IgD-negative memory B cell (primary cell): ENCODE results near the gene PDE4D. TPM values are rescaled to one million over a fixed set of nuclear protein-coding genes. Genes with fewer than 3 reads are reported as not detected.

ENCODE experiments used
- H3K27ac Mint-ChIP-seq, 3 donors: one replicate each; pipeline ENCODE4 v1.8.0; 2020 to 2022; ENCODE audit warnings: mild to moderate bottlenecking in 3 of 3, mixed read lengths in 3 of 3, moderate library complexity in 1 of 3
- H3K27me3 Mint-ChIP-seq: one replicate; pipeline ENCODE4 v1.8.0; 2021; ENCODE audit warnings: mixed read lengths
- H3K36me3 Mint-ChIP-seq: one replicate; pipeline ENCODE4 v1.8.0; 2020; ENCODE audit warnings: mild to moderate bottlenecking, mixed read lengths
- H3K4me1 Mint-ChIP-seq, 3 donors: one replicate each; pipeline ENCODE4 v1.8.0; 2020 to 2022; ENCODE audit warnings: mixed read lengths in 3 of 3, mild to moderate bottlenecking in 1 of 3
- H3K4me3 Mint-ChIP-seq, 4 donors: one replicate each; pipeline ENCODE4 v1.8.0; 2020 to 2022; ENCODE audit warnings: mild to moderate bottlenecking in 4 of 4, mixed read lengths in 4 of 4, moderate library complexity in 3 of 4
- H3K9me3 Mint-ChIP-seq, 3 donors: one replicate each; pipeline ENCODE4 v1.8.0; 2020 to 2021; ENCODE audit warnings: mixed read lengths in 3 of 3, mild to moderate bottlenecking in 1 of 3
- polyA plus RNA-seq: library from polyadenylated mRNA; unstranded; fragments of 300-500 nt; fragmentation: Illumina TruSeq; gene quantifications from one replicate; pipeline ENCODE4 v1.2.3, GENCODE V29; 2021

PDE4D gene
- polyA plus RNA-seq, 1 donor from 2014 or later: 18.8 TPM

- Mint-ChIP-seq H3K27ac (no peak overlapping the region), H3K27me3 (no peaks in the 10 kb centered on the region), H3K9me3 (peaks cover 3 to 14% (median 5%) of the 10 kb centered on the region in 3 donors), H3K36me3 (peaks cover 18% of the 10 kb centered on the region), H3K4me3 (no peak overlapping the region), H3K4me1 (peaks cover 0 to 3% (median 1%) of the 10 kb centered on the region in 3 donors)
Observed at GRCh38 chr5:59715228-59715627, 178.3 kb downstream of the PDE4D start.

- Mint-ChIP-seq H3K27me3 (no peaks in the 10 kb centered on the region), H3K36me3 (peaks cover 16% of the 10 kb centered on the region), H3K27ac (peak overlapping the region in 2 of 3 donors; percentile 50 to 69), H3K4me1 (peaks cover 0 to 6% (median 3%) of the 10 kb centered on the region in 3 donors), H3K9me3 (peaks cover 3 to 14% (median 5%) of the 10 kb centered on the region in 3 donors), H3K4me3 (no peak overlapping the region)
Observed at GRCh38 chr5:59713498-59713844, 180.1 kb downstream of the PDE4D start.

- Mint-ChIP-seq H3K27ac (peak overlapping the region in 2 of 3 donors; percentile 50 to 69), H3K4me3 (peak overlapping the region in 1 of 4 donors; percentile 60), H3K27me3 (no peaks in the 10 kb centered on the region)
Observed at GRCh38 chr5:59712836-59713497, 180.6 kb downstream of the PDE4D start.

GRCh38 chr5:59711310-59711709 is 182.2 kb downstream of the PDE4D start:
- Mint-ChIP-seq H3K27me3 (no peaks in the 10 kb centered on the region), H3K36me3 (peaks cover 18% of the 10 kb centered on the region), H3K9me3 (peaks cover 3 to 13% (median 5%) of the 10 kb centered on the region in 3 donors), H3K4me3 (no peak overlapping the region), H3K4me1 (peaks cover 0 to 12% (median 5%) of the 10 kb centered on the region in 3 donors), H3K27ac (no peak overlapping the region)

More at GRCh38 chr5:59712836-59713497, 180.6 kb downstream of the PDE4D start:
- peaks cover 3 to 14% (median 5%) of the 10 kb centered on the region in 3 donors for H3K9me3 Mint-ChIP-seq
- peaks cover 17% of the 10 kb centered on the region for H3K36me3 Mint-ChIP-seq
- H3K4me1 Mint-ChIP-seq: peaks cover 0 to 6% (median 4%) of the 10 kb centered on the region in 3 donors

- Mint-ChIP-seq H3K27me3 (no peaks in the 10 kb centered on the region), H3K27ac (no peak overlapping the region), H3K4me1 (peaks cover 0 to 21% (median 14%) of the 10 kb centered on the region in 3 donors), H3K4me3 (peak overlapping the region in 1 of 4 donors; percentile 2), H3K36me3 (peaks cover 9% of the 10 kb centered on the region), H3K9me3 (peaks cover 3 to 7% (median 4%) of the 10 kb centered on the region in 3 donors)
Observed at GRCh38 chr5:59709846-59710245, 183.7 kb downstream of the PDE4D start.

- Mint-ChIP-seq H3K27me3 (no peaks in the 10 kb centered on the region), H3K4me1 (peaks cover 0 to 23% (median 17%) of the 10 kb centered on the region in 3 donors), H3K27ac (no peak overlapping the region), H3K9me3 (peaks cover 3 to 7% (median 4%) of the 10 kb centered on the region in 3 donors), H3K36me3 (peaks cover 9% of the 10 kb centered on the region), H3K4me3 (no peak overlapping the region)
Observed at GRCh38 chr5:59709346-59709821, 184.1 kb downstream of the PDE4D start.

- no peaks in the 10 kb centered on the region for H3K9me3 Mint-ChIP-seq
- H3K27me3 Mint-ChIP-seq: no peaks in the 10 kb centered on the region
- no peak overlapping the region for H3K4me3 Mint-ChIP-seq
- no peak overlapping the region for H3K27ac Mint-ChIP-seq
- H3K36me3 Mint-ChIP-seq: peaks cover 4% of the 10 kb centered on the region
- peaks cover 16 to 29% (median 22%) of the 10 kb centered on the region in 3 donors for H3K4me1 Mint-ChIP-seq
Observed at GRCh38 chr5:59704936-59705335, 188.6 kb downstream of the PDE4D start.

GRCh38 chr5:59703789-59704188 is 189.7 kb downstream of the PDE4D start:
- H3K4me1 Mint-ChIP-seq: peaks cover 16 to 26% (median 22%) of the 10 kb centered on the region in 3 donors

GRCh38 chr5:59698207-59699178 is 195.0 kb downstream of the PDE4D start:
- no peak overlapping the region for H3K4me3 Mint-ChIP-seq
- no peaks in the 10 kb centered on the region for H3K27me3 Mint-ChIP-seq
- H3K27ac Mint-ChIP-seq: no peak overlapping the region
- no peaks in the 10 kb centered on the region for H3K36me3 Mint-ChIP-seq
- H3K4me1 Mint-ChIP-seq: peaks cover 2 to 14% (median 5%) of the 10 kb centered on the region in 3 donors
- H3K9me3 Mint-ChIP-seq: no peaks in the 10 kb centered on the region

More at GRCh38 chr5:59703789-59704188, 189.7 kb downstream of the PDE4D start:
- no peaks in the 10 kb centered on the region for H3K9me3 Mint-ChIP-seq
- no peaks in the 10 kb centered on the region for H3K27me3 Mint-ChIP-seq
- no peak overlapping the region for H3K4me3 Mint-ChIP-seq
- no peak overlapping the region for H3K27ac Mint-ChIP-seq
- peaks cover 4% of the 10 kb centered on the region for H3K36me3 Mint-ChIP-seq

GRCh38 chr5:59694411-59694810 is 199.1 kb downstream of the PDE4D start:
- Mint-ChIP-seq H3K27ac (no peak overlapping the region), H3K4me3 (no peak overlapping the region), H3K36me3 (peaks cover 5% of the 10 kb centered on the region), H3K4me1 (peaks cover 3 to 9% (median 3%) of the 10 kb centered on the region in 3 donors), H3K27me3 (no peaks in the 10 kb centered on the region), H3K9me3 (peaks cover 0 to 6% (median 0%) of the 10 kb centered on the region in 3 donors)

- no peaks in the 10 kb centered on the region for H3K27me3 Mint-ChIP-seq
Observed at GRCh38 chr5:59693492-59694309, 199.8 kb downstream of the PDE4D start.

GRCh38 chr5:59685793-59686192 is 207.7 kb downstream of the PDE4D start:
- Mint-ChIP-seq H3K36me3 (peaks cover 9% of the 10 kb centered on the region), H3K9me3 (peaks cover 0 to 6% (median 0%) of the 10 kb centered on the region in 3 donors), H3K4me3 (no peak overlapping the region), H3K4me1 (peaks cover 4 to 35% (median 23%) of the 10 kb centered on the region in 3 donors), H3K27me3 (no peaks in the 10 kb centered on the region), H3K27ac (peak overlapping the region in 1 of 3 donors; percentile 46)

More at GRCh38 chr5:59693492-59694309, 199.8 kb downstream of the PDE4D start:
- H3K36me3 Mint-ChIP-seq: peaks cover 5% of the 10 kb centered on the region
- H3K27ac Mint-ChIP-seq: no peak overlapping the region
- H3K4me1 Mint-ChIP-seq: peaks cover 2 to 12% (median 3%) of the 10 kb centered on the region in 3 donors
- peaks cover 0 to 6% (median 0%) of the 10 kb centered on the region in 3 donors for H3K9me3 Mint-ChIP-seq
- no peak overlapping the region for H3K4me3 Mint-ChIP-seq

GRCh38 chr5:59685191-59685530 is 208.4 kb downstream of the PDE4D start:
- no peaks in the 10 kb centered on the region for H3K27me3 Mint-ChIP-seq
- peaks cover 0 to 4% (median 0%) of the 10 kb centered on the region in 3 donors for H3K9me3 Mint-ChIP-seq
- H3K4me3 Mint-ChIP-seq: no peak overlapping the region
- no peak overlapping the region for H3K27ac Mint-ChIP-seq
- peaks cover 5% of the 10 kb centered on the region for H3K36me3 Mint-ChIP-seq
- H3K4me1 Mint-ChIP-seq: peaks cover 4 to 34% (median 23%) of the 10 kb centered on the region in 3 donors
